ENCODE results near the gene DAZAP1.

DNA sequence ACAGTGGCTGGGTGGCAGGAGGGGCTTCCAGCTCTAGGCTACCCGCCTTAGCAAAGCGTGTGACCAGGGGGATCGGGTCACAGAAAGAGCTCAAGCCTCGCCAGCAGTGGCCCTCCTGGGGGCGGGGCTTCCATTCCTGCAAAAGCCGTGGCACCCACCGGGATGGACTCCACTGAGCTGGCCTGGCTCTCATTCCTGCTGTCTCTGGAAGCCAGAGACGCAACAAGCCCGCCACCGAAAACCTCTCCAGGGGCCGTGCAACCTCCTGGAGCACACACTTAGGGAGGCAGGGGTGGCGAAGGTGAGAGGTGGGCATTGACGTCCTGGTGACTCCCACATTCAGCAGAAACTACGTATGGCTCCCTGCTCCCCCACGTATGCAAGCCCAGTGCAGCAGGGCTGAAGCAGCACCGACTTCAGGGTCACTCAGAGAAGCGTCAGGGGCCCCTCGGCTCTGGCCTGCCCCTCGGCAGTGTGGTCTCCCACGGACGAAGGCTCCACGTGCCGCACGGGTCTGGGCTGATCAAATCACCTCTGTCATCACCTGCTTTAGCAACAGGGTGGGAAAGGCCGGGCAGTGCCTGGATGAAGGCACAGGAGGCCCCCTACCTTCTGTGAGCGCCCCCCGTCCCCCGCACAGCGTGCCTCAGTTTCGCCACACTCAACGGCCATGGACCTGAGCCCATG lies 68.5 kb downstream of the DAZAP1 start:
- TF ChIP-seq CTCF (IDR thresholded peaks at IDR 0.05) (no peak), EP300 (IDR thresholded peaks at IDR 0.05) (no peak), POLR2AphosphoS5 (IDR thresholded peaks at IDR 0.05) (no peak), POLR2A (IDR thresholded peaks at IDR 0.05) (no peak)

Measured in suprapubic skin (tissue), 4 donors.